Chondrocyte (in vitro differentiated cells): ENCODE results near the gene WDR91. TPM values are rescaled to one million over a fixed set of nuclear protein-coding genes. Genes with fewer than 3 reads are reported as not detected.

Source experiments
- DNase-seq: peaks from one replicate; pipeline ENCODE4 v3.0.0; 2021; ENCODE audit warnings: mixed read lengths, low spot score
- H3K27ac Mint-ChIP-seq: one replicate; pipeline ENCODE4 v1.8.0; 2021; ENCODE audit warnings: mild to moderate bottlenecking, moderate library complexity, mixed read lengths; ENCODE audit not compliant: unreplicated experiment
- H3K27me3 Mint-ChIP-seq: 2 replicates; pipeline ENCODE4 v1.8.0; 2021; ENCODE audit warnings: low read depth, mixed read lengths
- H3K36me3 Mint-ChIP-seq: 2 replicates; pipeline ENCODE4 v1.8.0; 2021; ENCODE audit warnings: low read depth, mixed read lengths
- H3K4me1 Mint-ChIP-seq: 2 replicates; pipeline ENCODE4 v1.8.0; 2021; ENCODE audit warnings: low read depth, mild to moderate bottlenecking, mixed read lengths
- H3K4me3 Mint-ChIP-seq: one replicate; pipeline ENCODE4 v1.8.0; 2021; ENCODE audit warnings: mild to moderate bottlenecking, moderate library complexity, mixed read lengths; ENCODE audit not compliant: unreplicated experiment
- H3K9me3 Mint-ChIP-seq: 2 replicates; pipeline ENCODE4 v1.8.0; 2021; ENCODE audit warnings: low read depth, mixed read lengths
- microRNA-seq: library from miRNA; unstranded; fragments of <30 nt; microRNA quantifications from one replicate; pipeline ENCODE4 v1.2.0, GENCODE V29; 2020; ENCODE audit warnings: borderline number of aligned reads
- total RNA-seq: library from RNA; stranded (reverse); gene quantifications from 3 replicates; pipeline ENCODE4 v1.2.1, GENCODE V29; 2021
- TF ChIP-seq, protein P1 (sequence below): fragments of 200-600 bp; sonication (generic); IDR thresholded peaks from 2 replicates; pipeline ENCODE4 v1.5.0; 2021; ENCODE audit warnings: antibody characterized with exemption, mild to moderate bottlenecking, moderate library complexity

WDR91 gene
- total RNA-seq, 1 donor from 2014 or later: 10.6 TPM

DNA sequence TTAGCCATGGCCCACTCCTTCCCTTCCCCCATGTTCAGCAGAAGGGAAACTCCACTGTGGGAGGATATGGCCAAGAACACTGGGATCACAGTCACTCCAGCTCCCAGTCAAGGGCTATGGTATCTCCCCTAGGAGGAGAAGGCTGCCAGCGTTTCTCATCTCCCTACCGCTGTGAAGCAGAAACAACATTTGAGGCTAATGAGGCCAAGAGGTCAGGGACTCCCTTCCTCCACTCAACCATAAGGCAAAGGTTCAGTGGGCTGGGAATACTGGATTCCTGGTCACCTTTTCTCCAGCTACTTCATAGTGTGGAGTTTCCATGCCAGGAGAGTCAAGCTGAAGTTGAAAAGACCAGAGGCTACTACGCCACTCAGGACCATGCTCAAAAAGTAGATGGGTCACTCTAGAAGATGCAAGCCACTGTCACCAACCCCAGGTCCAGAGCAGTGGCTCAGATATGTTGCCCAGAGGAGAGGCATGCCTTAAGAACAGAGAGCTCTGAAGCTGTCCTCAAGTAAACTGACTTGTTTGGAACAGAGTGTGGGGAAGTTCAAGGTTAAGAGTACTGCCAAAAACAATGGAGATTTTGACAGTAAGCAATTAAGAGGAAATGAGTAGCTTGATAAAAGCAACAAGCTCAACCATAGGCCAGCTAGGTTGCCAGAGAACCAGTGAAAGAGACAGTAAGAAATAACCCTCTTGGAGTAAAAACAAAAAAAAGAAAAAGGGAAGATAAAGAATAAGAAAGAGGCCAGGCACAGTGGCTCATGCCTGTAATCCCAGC lies 67.2 kb downstream of the WDR91 start:
- Mint-ChIP-seq H3K27me3 (peaks cover 13% of the 10 kb centered on the region), H3K9me3 (peaks cover 5% of the 10 kb centered on the region), H3K4me1 (peaks cover 5% of the 10 kb centered on the region), H3K36me3 (peaks cover 2% of the 10 kb centered on the region), H3K27ac (no peak overlapping the region), H3K4me3 (no peak overlapping the region)
- no peak for DNase-seq
- TF ChIP-seq, protein P1, sequence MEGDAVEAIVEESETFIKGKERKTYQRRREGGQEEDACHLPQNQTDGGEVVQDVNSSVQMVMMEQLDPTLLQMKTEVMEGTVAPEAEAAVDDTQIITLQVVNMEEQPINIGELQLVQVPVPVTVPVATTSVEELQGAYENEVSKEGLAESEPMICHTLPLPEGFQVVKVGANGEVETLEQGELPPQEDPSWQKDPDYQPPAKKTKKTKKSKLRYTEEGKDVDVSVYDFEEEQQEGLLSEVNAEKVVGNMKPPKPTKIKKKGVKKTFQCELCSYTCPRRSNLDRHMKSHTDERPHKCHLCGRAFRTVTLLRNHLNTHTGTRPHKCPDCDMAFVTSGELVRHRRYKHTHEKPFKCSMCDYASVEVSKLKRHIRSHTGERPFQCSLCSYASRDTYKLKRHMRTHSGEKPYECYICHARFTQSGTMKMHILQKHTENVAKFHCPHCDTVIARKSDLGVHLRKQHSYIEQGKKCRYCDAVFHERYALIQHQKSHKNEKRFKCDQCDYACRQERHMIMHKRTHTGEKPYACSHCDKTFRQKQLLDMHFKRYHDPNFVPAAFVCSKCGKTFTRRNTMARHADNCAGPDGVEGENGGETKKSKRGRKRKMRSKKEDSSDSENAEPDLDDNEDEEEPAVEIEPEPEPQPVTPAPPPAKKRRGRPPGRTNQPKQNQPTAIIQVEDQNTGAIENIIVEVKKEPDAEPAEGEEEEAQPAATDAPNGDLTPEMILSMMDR: no peak

Small RNAs within 50 kb of the gene (microRNA-seq; reads per million reads assigned to microRNA genes)
- gene MIR6509: not detected

Other genes with a start within 250 kb of the WDR91 start
- 0.30 to 0.94 TPM (median 0.69 TPM) in 3 replicates for gene AGBL3, start 225.0 kb downstream of the WDR91 start, total RNA-seq
- gene TMEM140, start 63.5 kb downstream of the WDR91 start, total RNA-seq: not detected in 3 replicates
- 26.4 to 33.7 TPM (median 30.2 TPM) in 3 replicates for gene CYREN, start 40.8 kb downstream of the WDR91 start, total RNA-seq
- not detected in 3 replicates for gene STRA8, start 22.3 kb upstream of the WDR91 start, total RNA-seq